HepG2 (cell line): ENCODE measurements around the gene GGA1. TPM values are rescaled to one million over a fixed set of nuclear protein-coding genes. Genes with fewer than 3 reads are reported as not detected.
A peak's percentile ranks its signal among the peaks of the same experiment; 100 is the strongest.

Experiments used
- ADNP ChIP-seq: sonication (generic); formaldehyde crosslinking; IDR thresholded peaks from 2 replicates; pipeline ENCODE4 v1.4.0; 2020; ENCODE audit warnings: missing genetic modification reagents
- BCL6 ChIP-seq: IDR thresholded peaks from 2 replicates; pipeline ENCODE4 v1.6.1; 2016; ENCODE audit warnings: missing genetic modification reagents, missing compliant biosample characterization
- CCDC6 ChIP-seq: sonication (generic); formaldehyde crosslinking; IDR thresholded peaks from 2 replicates; pipeline ENCODE4 v1.8.1; 2022; ENCODE audit warnings: mild to moderate bottlenecking, missing genetic modification reagents, moderate library complexity
- GMEB1 ChIP-seq: sonication (generic); formaldehyde crosslinking; IDR thresholded peaks from 2 replicates; pipeline ENCODE4 v1.5.1; 2020; ENCODE audit warnings: missing genetic modification reagents, mild to moderate bottlenecking, borderline replicate concordance
- HNF4A ChIP-seq: sonication (generic); formaldehyde crosslinking; IDR thresholded peaks from 2 replicates; pipeline ENCODE4 v1.4.0; 2020; ENCODE audit warnings: missing genetic modification reagents
- LCORL ChIP-seq, 2 experiments: fragments of 450-650 bp in 1 of 2; sonication (generic) in 1 of 2; formaldehyde crosslinking in 1 of 2; IDR thresholded peaks; 2 replicates each; pipeline versions ENCODE4 v1.5.0 to v1.6.1; 2017 to 2020; ENCODE audit warnings: antibody characterized with exemption in 1 of 2, missing genetic modification reagents in 1 of 2
- MAX ChIP-seq: IDR thresholded peaks from 2 replicates; pipeline ENCODE4 v1.6.1; 2012; ENCODE audit warnings: inconsistent platforms
- MYC ChIP-seq: sonication (generic); formaldehyde crosslinking; IDR thresholded peaks from 2 replicates; pipeline ENCODE4 v1.9.0; 2021; ENCODE audit warnings: missing genetic modification reagents, borderline replicate concordance
- NONO ChIP-seq, 2 experiments: fragments of 450-650 bp in 1 of 2; sonication (generic) in 1 of 2; formaldehyde crosslinking in 1 of 2; IDR thresholded peaks in 1 of 2; conservative IDR thresholded peaks in 1 of 2; 2 replicates each; pipeline versions ENCODE4 v1.6.1 to v1.8.0; 2017 to 2022; ENCODE audit warnings: mild to moderate bottlenecking in 1 of 2, missing genetic modification reagents in 1 of 2, moderate library complexity in 1 of 2
- NR2F6 ChIP-seq, 2 experiments: IDR thresholded peaks; 2 replicates each; pipeline ENCODE4 v1.6.1; 2016; ENCODE audit warnings: antibody characterized with exemption in 1 of 2, mild to moderate bottlenecking in 1 of 2
- POLR2AphosphoS2 ChIP-seq: IDR thresholded peaks from 2 replicates; pipeline ENCODE4 v1.6.1; 2011; ENCODE audit warnings: low read depth, low read length, improper control_type of control experiment
- SAP130 ChIP-seq: IDR thresholded peaks from 2 replicates; pipeline ENCODE4 v1.6.1; 2016; ENCODE audit warnings: low read depth
- SKI ChIP-seq: fragments of 450-650 bp; IDR thresholded peaks from one replicate; pipeline ENCODE4 v1.6.1; 2018; ENCODE audit warnings: mild to moderate bottlenecking; ENCODE audit not compliant: partially characterized antibody
- SMAD3 ChIP-seq: sonication (generic); formaldehyde crosslinking; IDR thresholded peaks from 2 replicates; pipeline ENCODE4 v1.4.0; 2020; ENCODE audit warnings: missing genetic modification reagents
- SOX6 ChIP-seq, 2 experiments: fragments of 450-650 bp in 1 of 2; sonication (generic) in 1 of 2; formaldehyde crosslinking in 1 of 2; IDR thresholded peaks; 2 replicates each; pipeline versions ENCODE4 v1.4.0 to v1.6.1; 2017 to 2020; ENCODE audit warnings: antibody characterized with exemption in 1 of 2, mild to moderate bottlenecking in 1 of 2, missing genetic modification reagents in 1 of 2
- SP4 ChIP-seq: sonication (generic); formaldehyde crosslinking; IDR thresholded peaks from 2 replicates; pipeline ENCODE4 v1.8.1; 2023; ENCODE audit warnings: mild to moderate bottlenecking, missing genetic modification reagents
- ZC3H13 ChIP-seq: sonication (generic); formaldehyde crosslinking; IDR thresholded peaks from 2 replicates; pipeline ENCODE4 v1.8.1; 2023; ENCODE audit warnings: mild to moderate bottlenecking, missing genetic modification reagents, moderate library complexity
- ZFX ChIP-seq: sonication (generic); formaldehyde crosslinking; IDR thresholded peaks from 2 replicates; pipeline ENCODE4 v1.4.0; 2020; ENCODE audit warnings: mild to moderate bottlenecking, low read depth, missing genetic modification reagents, moderate library complexity
- ZKSCAN1 ChIP-seq: fragments of 150-350 bp; IDR thresholded peaks from 2 replicates; pipeline ENCODE4 v1.6.1; 2014; ENCODE audit warnings: low read length
- ZKSCAN8 ChIP-seq: IDR thresholded peaks from 2 replicates; pipeline ENCODE4 v1.6.1; 2016; ENCODE audit warnings: borderline replicate concordance, missing genetic modification reagents, missing compliant biosample characterization
- ZNF263 ChIP-seq: sonication (generic); formaldehyde crosslinking; IDR thresholded peaks from 2 replicates; pipeline ENCODE4 v1.4.0; 2020; ENCODE audit warnings: missing genetic modification reagents
- ZNF510 ChIP-seq: sonication (generic); formaldehyde crosslinking; IDR thresholded peaks from 2 replicates; pipeline ENCODE4 v1.4.0; 2020; ENCODE audit warnings: low read depth, mild to moderate bottlenecking, missing genetic modification reagents
- ZNF7 ChIP-seq: IDR thresholded peaks from 2 replicates; pipeline ENCODE4 v1.6.1; 2016; ENCODE audit warnings: missing biosample characterization, missing genetic modification reagents
- ZNF761 ChIP-seq: sonication (generic); formaldehyde crosslinking; conservative IDR thresholded peaks from 2 replicates; pipeline ENCODE4 v1.4.0; 2020; ENCODE audit warnings: mild to moderate bottlenecking, missing genetic modification reagents
- ZSCAN29 ChIP-seq: sonication (generic); formaldehyde crosslinking; conservative IDR thresholded peaks from 2 replicates; pipeline ENCODE4 v1.4.0; 2020; ENCODE audit warnings: mild to moderate bottlenecking, missing genetic modification reagents
- polyA plus RNA-seq, 8 experiments: library from polyadenylated mRNA; depleted of rRNA in 3 of 8; stranded (reverse) in 7 of 8; unstranded in 1 of 8; fragments of >200 nt; fragmentation: Illumina TruSeq in 4 of 8; extraction: Trizol in 4 of 8; gene quantifications; 2 replicates each; pipeline versions ENCODE4 v1.2.1 to v1.2.3, GENCODE V29; 2011 to 2016; ENCODE audit warnings: low read depth in 4 of 8, missing spikeins in 1 of 8, mixed read lengths in 1 of 8; ENCODE audit not compliant: insufficient read depth in 1 of 8
- total RNA-seq, 5 experiments: library from RNA; depleted of rRNA; stranded (reverse); fragments of >200 nt; fragmentation: Illumina TruSeq; extraction: Trizol; gene quantifications; 2 replicates each; pipeline ENCODE4 v1.2.3, GENCODE V29; 2016; ENCODE audit warnings: low read depth in 1 of 5

The GGA1 gene
- total and polyA plus RNA-seq, 2 of the 13 experiments (the other 11 are each of a cell fraction or from before 2014, with no cell fraction given), result 29.1 to 87.2 TPM

- TF ChIP-seq GMEB1 (CRISPR knock-in tag), result 0 out of 2 replicates have a peak, but pooled peaks have one; percentile 27
- TF ChIP-seq ZKSCAN1, result peak; percentile 91
- peak; percentile 48; the same call in 1 of the 2 replicates for TF ChIP-seq SP4 (CRISPR knock-in tag)
- TF ChIP-seq LCORL (IDR thresholded peaks at IDR 0.05), result no peak
- TF ChIP-seq LCORL (CRISPR knock-in tag; IDR thresholded peaks at IDR 0.05), result peak; percentile 31; the same call in 1 of the 2 replicates
- TF ChIP-seq SMAD3 (CRISPR knock-in tag), result no peak
- peak; percentile 98 for TF ChIP-seq ZKSCAN8 (CRISPR knock-in tag)
- TF ChIP-seq BCL6, result 0 out of 2 replicates have a peak, but pooled peaks have one; percentile 15
- TF ChIP-seq ZNF7 (CRISPR knock-in tag), result peak; percentile 98
- 0 out of 2 replicates have a peak, but pooled peaks have one; percentile 19 for TF ChIP-seq ZNF263 (CRISPR knock-in tag)
- peak; percentile 52; the same call in 1 of the 2 replicates for TF ChIP-seq ZFX (CRISPR knock-in tag)
- no peak for TF ChIP-seq NONO (IDR thresholded peaks at IDR 0.05)
- peak; percentile 13; the same call in 1 of the 2 replicates for TF ChIP-seq NONO (CRISPR knock-in tag; conservative IDR thresholded peaks at IDR 0.05)
- peak; percentile 18 for TF ChIP-seq SKI
- peak; percentile 32; the same call in 1 of the 2 replicates for TF ChIP-seq MYC (CRISPR knock-in tag)
- TF ChIP-seq ZNF761 (CRISPR knock-in tag), result peak; percentile 93; the same call in 1 of the 2 replicates
- 0 out of 2 replicates have a peak, but pooled peaks have one; percentile 36 for TF ChIP-seq ZC3H13 (CRISPR knock-in tag)
- TF ChIP-seq ADNP (CRISPR knock-in tag), result no peak
- TF ChIP-seq SOX6 (IDR thresholded peaks at IDR 0.05), result no peak
- no peak for TF ChIP-seq SOX6 (CRISPR knock-in tag; IDR thresholded peaks at IDR 0.05)
- TF ChIP-seq NR2F6 (IDR thresholded peaks at IDR 0.05), result no peak
- peak; percentile 15; the same call in 1 of the 2 replicates for TF ChIP-seq NR2F6 (CRISPR knock-in tag; IDR thresholded peaks at IDR 0.05)
- 0 out of 2 replicates have a peak, but pooled peaks have one; percentile 59 for TF ChIP-seq ZSCAN29 (CRISPR knock-in tag)
- peak; percentile 71 for TF ChIP-seq HNF4A (CRISPR knock-in tag)
- TF ChIP-seq CCDC6 (CRISPR knock-in tag), result 0 out of 2 replicates have a peak, but pooled peaks have one; percentile 52
- 0 out of 2 replicates have a peak, but pooled peaks have one; percentile 40 for TF ChIP-seq POLR2AphosphoS2
- TF ChIP-seq MAX, result peak; percentile 16; the same call in 1 of the 2 replicates
- TF ChIP-seq SAP130, result peak; percentile 71
- 0 out of 2 replicates have a peak, but pooled peaks have one; percentile 10 for TF ChIP-seq ZNF510 (CRISPR knock-in tag)
Measured at GRCh38 chr22:37638391-37639069, 29.9 kb downstream of the GGA1 start (continued).
